Activated CD8-positive, alpha-beta memory T cell treated with anti-CD3 and anti-CD28 coated beads, Interleukin-2, amount 10 ng/mL, durations not matched to agents 7 days and 5 days (primary cell): ENCODE results near the gene TTC23. TPM values are rescaled to one million over a fixed set of nuclear protein-coding genes. Genes with fewer than 3 reads are reported as not detected.

Experiments used
- ATAC-seq: fragments of 150-1000 bp; cut with Tn5 transposase; one replicate; pipeline ENCODE4 v1.10.0; 2021; ENCODE audit warnings: moderate library complexity
- CTCF ChIA-PET: fragments of 350-600 bp; sonication (Branson Sonifier 250); formaldehyde crosslinking; loops from one replicate; lab custom pipeline; 2021; ENCODE audit warnings: antibody characterized with exemption; lab: Charles Lee
- DNase-seq: peaks from one replicate; pipeline ENCODE4 v3.0.0-alpha.2; 2020
- H3K27ac Mint-ChIP-seq: one replicate; pipeline ENCODE4 v1.8.0; 2021; ENCODE audit warnings: mild to moderate bottlenecking, mixed read lengths
- H3K27me3 Mint-ChIP-seq: one replicate; pipeline ENCODE4 v1.8.0; 2021; ENCODE audit warnings: mixed read lengths
- H3K36me3 Mint-ChIP-seq: one replicate; pipeline ENCODE4 v1.8.0; 2021; ENCODE audit warnings: mild to moderate bottlenecking, mixed read lengths
- H3K4me1 Mint-ChIP-seq: one replicate; pipeline ENCODE4 v1.8.0; 2021; ENCODE audit warnings: mixed read lengths
- H3K4me3 Mint-ChIP-seq: one replicate; pipeline ENCODE4 v1.8.0; 2021; ENCODE audit warnings: mild to moderate bottlenecking, moderate library complexity, mixed read lengths
- H3K9me3 Mint-ChIP-seq: one replicate; pipeline ENCODE4 v1.8.0; 2022; ENCODE audit warnings: low read depth, mixed read lengths
- total RNA-seq, 2 experiments: library from RNA; stranded (reverse); gene quantifications; one replicate each; pipeline ENCODE4 v1.2.3, GENCODE V29; 2021

Gene TTC23
- total RNA-seq, 2 experiments from 2014 or later: 1.2 TPM

DNA sequence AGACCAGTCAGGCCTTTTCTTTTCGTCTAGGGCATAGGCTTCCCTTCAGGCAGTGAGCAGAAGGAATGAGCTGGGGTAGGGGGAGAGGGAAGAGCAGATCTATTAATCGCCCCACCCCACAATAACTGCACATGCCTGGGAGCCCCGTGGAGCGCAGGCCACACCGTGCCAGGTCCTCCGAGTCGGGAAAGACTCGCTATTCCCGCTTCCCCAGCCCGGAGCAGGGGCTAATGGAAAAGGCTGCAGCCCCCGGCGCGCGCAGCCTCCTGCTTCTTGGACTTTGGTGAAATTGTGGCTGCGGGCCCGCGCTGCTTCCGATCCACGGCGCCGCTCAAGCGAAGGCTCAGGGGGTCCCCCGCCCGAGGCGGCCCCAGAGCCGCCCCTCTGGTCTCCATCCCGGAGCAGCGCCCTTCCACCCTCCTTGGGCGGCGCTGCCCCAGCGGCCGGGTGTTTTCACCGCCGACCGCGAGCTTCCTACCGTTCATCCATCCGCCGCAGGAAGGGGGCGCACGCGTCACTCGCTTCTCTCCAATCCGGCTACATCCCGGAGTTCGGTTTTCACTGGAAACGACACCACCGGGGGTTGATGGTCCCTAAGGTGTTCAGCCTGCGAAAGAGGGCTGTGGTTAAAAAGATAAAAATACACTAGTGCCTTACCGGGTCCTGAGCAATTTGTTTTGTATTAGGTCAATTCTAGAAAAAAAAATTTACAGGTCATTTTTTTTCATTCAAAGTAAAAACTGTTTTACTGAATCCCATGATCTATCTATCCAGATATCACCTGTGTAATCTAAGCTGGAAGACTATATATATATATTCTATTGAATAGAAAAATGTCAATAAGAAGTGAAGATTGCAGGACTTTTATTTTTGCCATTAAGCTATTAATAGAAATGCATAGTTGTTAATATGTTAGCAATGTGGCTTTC lies 148.9 kb downstream of the TTC23 start:
- no peaks in the 10 kb centered on the region for H3K9me3 Mint-ChIP-seq
- no peak overlapping the region for H3K27ac Mint-ChIP-seq
- CTCF ChIA-PET: interaction anchor here (0.6 to 2.5 kb wide), 12 partner anchors 8 to 607 kb away, joined by 3 to 13 read pairs (median 3); no protein-coding TSS in a partner anchor
- no peaks in the 10 kb centered on the region for H3K36me3 Mint-ChIP-seq
- peaks cover 8% of the 10 kb centered on the region for H3K4me1 Mint-ChIP-seq
- ATAC-seq (peak; percentile 31), DNase-seq (peak; percentile 66)
- no peak overlapping the region for H3K4me3 Mint-ChIP-seq
- H3K27me3 Mint-ChIP-seq: peaks cover 42% of the 10 kb centered on the region

- Mint-ChIP-seq H3K4me1 (peaks cover 8% of the 10 kb centered on the region), H3K27me3 (peaks cover 38% of the 10 kb centered on the region), H3K36me3 (no peaks in the 10 kb centered on the region), H3K4me3 (no peak overlapping the region), H3K9me3 (no peaks in the 10 kb centered on the region), H3K27ac (no peak overlapping the region)
- CTCF ChIA-PET: no interaction called here
- no peak for ATAC-seq
- DNase-seq: no peak
These were observed 149.7 kb downstream of the TTC23 start for GRCh38 chr15:99099661-99100060.

DNA sequence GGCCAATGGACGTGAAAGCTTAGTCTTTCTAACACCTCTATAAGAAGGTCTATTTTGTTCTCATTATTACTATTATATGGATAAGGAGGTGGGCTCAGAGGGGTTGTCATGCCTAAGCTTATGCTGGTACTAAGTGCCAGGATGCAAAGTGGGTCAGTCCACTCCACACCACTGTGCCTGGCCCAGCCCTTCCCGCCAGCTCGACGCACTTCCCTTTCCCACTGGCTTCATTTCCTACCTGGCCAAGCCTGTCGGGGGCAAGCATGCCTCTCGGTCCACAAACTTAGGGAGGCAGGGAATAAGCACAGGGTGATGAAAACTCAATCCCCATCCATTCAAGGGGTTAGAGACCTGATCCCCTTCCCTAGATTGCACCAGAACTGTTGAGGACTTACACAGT lies 150.4 kb downstream of the TTC23 start:
- Mint-ChIP-seq H3K4me3 (no peak overlapping the region), H3K27me3 (peaks cover 36% of the 10 kb centered on the region), H3K4me1 (peaks cover 6% of the 10 kb centered on the region), H3K9me3 (no peaks in the 10 kb centered on the region), H3K36me3 (no peaks in the 10 kb centered on the region), H3K27ac (no peak overlapping the region)
- ATAC-seq (no peak), DNase-seq (no peak)
- CTCF ChIA-PET: interaction anchor here (1.6 kb wide), 1 partner anchor 22 kb away, joined by 6 read pairs; no protein-coding TSS in a partner anchor

DNA sequence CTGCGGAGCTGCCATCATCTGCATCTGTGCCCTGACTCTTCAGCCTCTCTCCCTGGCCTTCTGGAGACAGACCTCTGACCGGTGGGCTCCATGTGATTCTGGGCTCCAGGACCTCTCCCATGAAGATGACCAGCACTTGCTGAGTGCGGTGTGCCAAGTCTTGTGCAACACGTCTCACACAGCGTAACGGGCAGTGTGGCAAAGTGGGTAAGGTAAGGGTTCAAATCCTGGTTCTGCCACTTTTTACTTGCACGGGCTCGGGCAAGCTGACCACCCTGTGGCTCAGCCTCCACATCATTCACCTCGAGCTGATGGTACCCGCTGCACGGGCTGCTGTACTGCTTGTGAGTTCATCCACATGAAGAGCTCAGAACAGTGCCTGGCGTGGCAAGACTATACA lies 151.0 kb downstream of the TTC23 start:
- CTCF ChIA-PET: interaction anchor here (1.4 to 1.6 kb wide), 2 partner anchors 12 to 22 kb away, joined by 3 to 6 read pairs; no protein-coding TSS in a partner anchor
- ATAC-seq (no peak), DNase-seq (no peak)
- H3K27me3 Mint-ChIP-seq: peaks cover 33% of the 10 kb centered on the region
- H3K36me3 Mint-ChIP-seq: no peaks in the 10 kb centered on the region
- H3K27ac Mint-ChIP-seq: no peak overlapping the region
- no peak overlapping the region for H3K4me3 Mint-ChIP-seq
- no peaks in the 10 kb centered on the region for H3K9me3 Mint-ChIP-seq
- H3K4me1 Mint-ChIP-seq: peaks cover 3% of the 10 kb centered on the region

DNA sequence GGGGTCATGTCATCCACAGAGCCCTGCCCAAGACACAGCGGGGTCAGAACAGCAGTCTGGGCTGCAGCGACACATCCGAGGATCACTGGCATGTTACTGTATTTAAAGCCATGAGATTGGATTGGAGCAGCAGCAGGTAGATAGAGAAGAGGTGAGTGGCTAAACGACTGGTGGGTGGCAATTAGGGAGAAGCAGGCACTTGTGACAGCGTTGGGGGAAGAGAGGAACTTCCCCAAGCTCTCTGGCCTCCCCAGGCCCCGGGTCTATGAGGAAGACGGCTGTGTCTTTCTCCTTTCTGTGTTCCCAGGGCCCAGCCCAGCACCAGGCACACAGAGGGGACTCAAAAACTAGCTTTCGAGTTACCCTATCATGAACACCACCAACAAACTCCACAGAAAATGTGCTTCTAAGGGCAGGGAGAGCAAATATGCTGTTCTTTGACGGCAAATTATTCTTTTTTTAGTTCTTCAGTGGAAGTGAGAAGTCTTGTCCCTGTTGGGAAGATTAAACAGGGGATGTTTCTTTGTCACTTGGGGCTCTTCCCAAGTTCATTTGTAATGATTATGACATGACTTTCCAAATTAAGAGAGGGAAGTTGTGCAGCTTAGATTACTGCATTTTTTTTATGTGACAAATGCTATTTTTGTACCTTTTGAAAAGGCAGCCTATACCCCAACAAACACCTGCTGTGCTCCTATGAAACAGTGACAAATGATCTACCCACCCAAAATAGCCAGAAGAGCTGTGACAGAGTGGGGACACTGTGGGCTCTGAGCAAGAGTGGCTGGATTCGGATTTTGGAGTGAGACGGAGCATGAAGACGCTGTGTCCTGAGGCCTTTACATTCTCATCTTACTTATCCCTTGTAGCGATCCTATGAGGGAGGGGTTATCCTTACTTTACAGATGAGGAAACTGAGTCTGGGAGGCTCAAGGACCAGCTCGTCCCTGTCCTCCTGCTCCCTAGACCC lies 151.7 kb downstream of the TTC23 start:
- no peak overlapping the region for H3K4me3 Mint-ChIP-seq
- peaks cover 30% of the 10 kb centered on the region for H3K27me3 Mint-ChIP-seq
- H3K9me3 Mint-ChIP-seq: no peaks in the 10 kb centered on the region
- no peaks in the 10 kb centered on the region for H3K36me3 Mint-ChIP-seq
- CTCF ChIA-PET: interaction anchor here (1.4 to 1.6 kb wide), 2 partner anchors 12 to 21 kb away, joined by 3 to 6 read pairs; no protein-coding TSS in a partner anchor
- peaks cover 3% of the 10 kb centered on the region for H3K4me1 Mint-ChIP-seq
- DNase-seq (no peak), ATAC-seq (no peak)
- no peak overlapping the region for H3K27ac Mint-ChIP-seq

GRCh38 chr15:99096894-99097426 lies 152.4 kb downstream of the TTC23 start:
- Mint-ChIP-seq H3K27me3 (peaks cover 23% of the 10 kb centered on the region), H3K9me3 (no peaks in the 10 kb centered on the region), H3K4me3 (no peak overlapping the region), H3K36me3 (no peaks in the 10 kb centered on the region), H3K4me1 (peaks cover 3% of the 10 kb centered on the region), H3K27ac (no peak overlapping the region)
- CTCF ChIA-PET: no interaction called here
- ATAC-seq (no peak), DNase-seq (no peak)

GRCh38 chr15:99096173-99096893 lies 153.0 kb downstream of the TTC23 start:
- no peaks in the 10 kb centered on the region for H3K36me3 Mint-ChIP-seq

GRCh38 chr15:99095626-99096025 lies 153.8 kb downstream of the TTC23 start:
- Mint-ChIP-seq H3K27me3 (peaks cover 16% of the 10 kb centered on the region), H3K4me3 (no peak overlapping the region), H3K36me3 (no peaks in the 10 kb centered on the region), H3K9me3 (no peaks in the 10 kb centered on the region), H3K27ac (no peak overlapping the region), H3K4me1 (peaks cover 2% of the 10 kb centered on the region)
- DNase-seq: no peak
- no peak for ATAC-seq
- CTCF ChIA-PET: no interaction called here

More at GRCh38 chr15:99096173-99096893, 153.0 kb downstream of the TTC23 start:
- Mint-ChIP-seq H3K4me1 (peaks cover 3% of the 10 kb centered on the region), H3K27ac (no peak overlapping the region), H3K4me3 (no peak overlapping the region), H3K27me3 (peaks cover 18% of the 10 kb centered on the region), H3K9me3 (no peaks in the 10 kb centered on the region)
- DNase-seq (no peak), ATAC-seq (no peak)
- CTCF ChIA-PET: no interaction called here

DNA sequence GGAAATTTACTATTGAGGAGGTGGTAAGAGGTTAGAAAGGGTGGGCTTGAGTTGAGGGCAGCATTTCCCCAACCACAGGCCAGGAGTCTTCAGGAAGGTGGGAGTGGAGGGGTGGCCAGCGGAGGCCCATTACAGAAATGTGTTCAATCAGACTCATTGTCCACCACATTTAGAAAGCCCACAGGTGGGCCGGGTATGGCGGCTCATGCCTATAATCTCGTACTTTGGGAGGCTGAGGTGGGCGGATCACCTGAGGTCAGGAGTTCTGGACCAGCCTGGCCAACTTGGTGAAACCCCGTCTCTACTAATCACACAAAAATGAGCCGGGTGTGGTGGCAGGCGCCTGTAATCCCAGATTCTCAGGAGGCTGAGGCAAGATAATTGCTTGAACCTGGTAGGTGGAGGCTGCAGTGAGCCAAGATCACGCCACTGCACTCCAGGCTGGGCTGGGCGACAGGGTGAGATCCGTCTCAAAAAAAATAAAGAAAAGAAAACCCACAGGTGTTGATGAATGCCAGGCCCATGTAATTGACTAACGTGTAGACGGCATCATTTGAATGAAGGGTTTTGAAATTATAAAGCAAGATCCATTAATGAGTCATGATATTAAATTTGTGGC lies 156.7 kb downstream of the TTC23 start:
- Mint-ChIP-seq H3K4me1 (peaks cover 7% of the 10 kb centered on the region), H3K36me3 (no peaks in the 10 kb centered on the region), H3K9me3 (no peaks in the 10 kb centered on the region), H3K27me3 (peaks cover 2% of the 10 kb centered on the region), H3K4me3 (no peak overlapping the region), H3K27ac (no peak overlapping the region)
- ATAC-seq (no peak), DNase-seq (no peak)
- CTCF ChIA-PET: interaction anchor here (1.0 kb wide), 1 partner anchor 8 kb away, joined by 3 read pairs; no protein-coding TSS in a partner anchor

DNA sequence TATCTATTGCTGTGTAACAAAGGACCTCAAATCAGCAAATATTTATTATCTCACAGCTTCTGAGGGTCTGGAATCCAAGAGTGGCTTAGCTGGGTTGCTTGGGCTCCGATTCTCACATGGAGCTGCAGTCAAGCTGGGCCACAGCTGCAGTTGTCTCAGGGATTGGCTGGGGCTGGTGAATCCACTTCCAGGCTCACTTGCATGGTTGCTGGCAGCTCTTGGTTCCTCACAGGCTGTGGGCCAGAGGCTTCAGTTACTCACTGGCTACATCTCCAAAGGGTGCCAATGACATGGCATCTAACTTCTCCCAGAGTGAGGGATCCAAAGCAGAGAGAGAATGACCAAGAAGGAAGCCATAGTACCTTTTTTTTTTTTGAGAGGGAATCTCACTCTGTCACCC lies 158.4 kb downstream of the TTC23 start:
- Mint-ChIP-seq H3K4me3 (no peak overlapping the region), H3K27me3 (no peaks in the 10 kb centered on the region), H3K4me1 (peaks cover 7% of the 10 kb centered on the region), H3K27ac (no peak overlapping the region), H3K9me3 (no peaks in the 10 kb centered on the region), H3K36me3 (no peaks in the 10 kb centered on the region)
- ATAC-seq: no peak
- CTCF ChIA-PET: no interaction called here
- no peak for DNase-seq

- Mint-ChIP-seq H3K4me1 (peaks cover 7% of the 10 kb centered on the region), H3K4me3 (no peak overlapping the region), H3K27me3 (no peaks in the 10 kb centered on the region), H3K36me3 (no peaks in the 10 kb centered on the region), H3K9me3 (no peaks in the 10 kb centered on the region), H3K27ac (no peak overlapping the region)
- DNase-seq (no peak), ATAC-seq (peak; percentile 65)
- CTCF ChIA-PET: no interaction called here
These were observed 159.2 kb downstream of the TTC23 start for GRCh38 chr15:99090011-99090699.
